Kidney (tissue), 14 donors: ENCODE results near the gene EHD4. TPM values are rescaled to one million over a fixed set of nuclear protein-coding genes. Genes with fewer than 3 reads are reported as not detected.

ENCODE experiments used
- DNase-seq, 5 donors: peaks; one replicate each; pipeline ENCODE4 v3.0.0-alpha.2; 2013 to 2020
- FAIRE-seq: peaks from 2 replicates; lab custom pipeline; 2012; peaks lifted over from hg19 to GRCh38; lab: Jason Lieb, UNC
- H3K27ac ChIP-seq, 2 donors: one replicate each; pipeline ENCODE4 v1.7.0; 2013; ENCODE audit warnings: low read depth in 2 of 2, low read length in 2 of 2, inconsistent platforms in 1 of 2
- H3K27me3 ChIP-seq: one replicate; pipeline ENCODE4 v1.7.1; 2013; ENCODE audit warnings: low read length, inconsistent platforms; ENCODE audit not compliant: control insufficient read depth, insufficient read depth
- H3K36me3 ChIP-seq, 3 donors: one replicate each; pipeline versions ENCODE4 v1.7.0 to v1.7.1; 2013; ENCODE audit warnings: low read length in 3 of 3, control low read depth in 1 of 3, inconsistent platforms in 1 of 3; ENCODE audit not compliant: insufficient read depth in 3 of 3, control insufficient read depth in 2 of 3
- H3K4me1 ChIP-seq, 3 donors: one replicate each; pipeline versions ENCODE4 v1.7.0 to v1.7.1; 2013; ENCODE audit warnings: low read length in 3 of 3, inconsistent platforms in 1 of 3, low read depth in 1 of 3; ENCODE audit not compliant: control insufficient read depth in 2 of 3, insufficient read depth in 2 of 3
- H3K4me3 ChIP-seq, 3 donors: one replicate each; pipeline versions ENCODE4 v1.7.0 to v1.8.1; 2013; ENCODE audit warnings: low read length in 3 of 3, control low read depth in 1 of 3, inconsistent platforms in 1 of 3
- H3K9ac ChIP-seq, 3 donors: one replicate each; pipeline versions ENCODE4 v1.7.0 to v1.7.1; 2013; ENCODE audit warnings: low read length in 3 of 3, control low read depth in 1 of 3, inconsistent platforms in 1 of 3
- H3K9me3 ChIP-seq, 3 donors: one replicate each; pipeline versions ENCODE4 v1.7.0 to v1.7.1; 2013; ENCODE audit warnings: low read length in 3 of 3, control low read depth in 1 of 3, inconsistent platforms in 1 of 3; ENCODE audit not compliant: control insufficient read depth in 2 of 3, insufficient read depth in 1 of 3
- intact Hi-C: fragments of 100-400 bp; cut with DNase I; formaldehyde crosslinking; loops from one replicate; pipeline ENCODE4 v1.11.1; 2022
- polyA plus RNA-seq: library from polyadenylated mRNA; stranded (reverse); fragments of 350-450 nt; fragmentation: Illumina TruSeq; extraction: RNeasy Lipid Tissue Mini Kit (QIAGEN cat#74804); gene quantifications from one replicate; pipeline ENCODE4 v1.2.3, GENCODE V29; 2014; ENCODE audit warnings: low read depth, low replicate concordance; ENCODE audit not compliant: insufficient read depth
- total RNA-seq: library from RNA; stranded (reverse); fragmentation: NEBNext Ultra II Directional; extraction: Animal tissue kit (Norgen Biotek cat#: 25700); gene quantifications from one replicate; pipeline ENCODE4 v1.2.1, GENCODE V29; 2021
- TF ChIP-seq, protein P1 (sequence below): IDR thresholded peaks from 3 replicates; pipeline ENCODE4 v1.5.1; 2012; ENCODE audit warnings: mild to moderate bottlenecking, moderate library complexity, borderline replicate concordance; ENCODE audit not compliant: insufficient read depth; ENCODE audit errors: extremely low read depth
- donor health status: control.
- donor health status: control.
- donor health status: control.
- donor health status: control.
- donor health status: control.
- donor health status: DM: yes; HTN: yes; CAD: no.
- donor health status: Normal renal cell carcinoma (clear cell type).

Gene EHD4
- total and polyA plus RNA-seq, 2 donors from 2014 or later, result 15.7 to 38.5 TPM

- Histone ChIP-seq H3K4me3 (no peak overlapping the region), H3K27ac (no peak overlapping the region), H3K9me3 (no peaks in the 10 kb centered on the region), H3K27me3 (no peaks in the 10 kb centered on the region), H3K36me3 (peaks cover 0 to 4% (median 0%) of the 10 kb centered on the region in 3 donors), H3K9ac (no peak overlapping the region), H3K4me1 (peaks cover 0 to 9% (median 5%) of the 10 kb centered on the region in 3 donors)
- no peak for DNase-seq
- TF ChIP-seq, protein P1, sequence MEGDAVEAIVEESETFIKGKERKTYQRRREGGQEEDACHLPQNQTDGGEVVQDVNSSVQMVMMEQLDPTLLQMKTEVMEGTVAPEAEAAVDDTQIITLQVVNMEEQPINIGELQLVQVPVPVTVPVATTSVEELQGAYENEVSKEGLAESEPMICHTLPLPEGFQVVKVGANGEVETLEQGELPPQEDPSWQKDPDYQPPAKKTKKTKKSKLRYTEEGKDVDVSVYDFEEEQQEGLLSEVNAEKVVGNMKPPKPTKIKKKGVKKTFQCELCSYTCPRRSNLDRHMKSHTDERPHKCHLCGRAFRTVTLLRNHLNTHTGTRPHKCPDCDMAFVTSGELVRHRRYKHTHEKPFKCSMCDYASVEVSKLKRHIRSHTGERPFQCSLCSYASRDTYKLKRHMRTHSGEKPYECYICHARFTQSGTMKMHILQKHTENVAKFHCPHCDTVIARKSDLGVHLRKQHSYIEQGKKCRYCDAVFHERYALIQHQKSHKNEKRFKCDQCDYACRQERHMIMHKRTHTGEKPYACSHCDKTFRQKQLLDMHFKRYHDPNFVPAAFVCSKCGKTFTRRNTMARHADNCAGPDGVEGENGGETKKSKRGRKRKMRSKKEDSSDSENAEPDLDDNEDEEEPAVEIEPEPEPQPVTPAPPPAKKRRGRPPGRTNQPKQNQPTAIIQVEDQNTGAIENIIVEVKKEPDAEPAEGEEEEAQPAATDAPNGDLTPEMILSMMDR, result no peak
- intact Hi-C loops, result no loop called here
- FAIRE-seq, result no peak
Measured at GRCh38 chr15:41937568-41937923, 34.8 kb downstream of the EHD4 start.

DNA sequence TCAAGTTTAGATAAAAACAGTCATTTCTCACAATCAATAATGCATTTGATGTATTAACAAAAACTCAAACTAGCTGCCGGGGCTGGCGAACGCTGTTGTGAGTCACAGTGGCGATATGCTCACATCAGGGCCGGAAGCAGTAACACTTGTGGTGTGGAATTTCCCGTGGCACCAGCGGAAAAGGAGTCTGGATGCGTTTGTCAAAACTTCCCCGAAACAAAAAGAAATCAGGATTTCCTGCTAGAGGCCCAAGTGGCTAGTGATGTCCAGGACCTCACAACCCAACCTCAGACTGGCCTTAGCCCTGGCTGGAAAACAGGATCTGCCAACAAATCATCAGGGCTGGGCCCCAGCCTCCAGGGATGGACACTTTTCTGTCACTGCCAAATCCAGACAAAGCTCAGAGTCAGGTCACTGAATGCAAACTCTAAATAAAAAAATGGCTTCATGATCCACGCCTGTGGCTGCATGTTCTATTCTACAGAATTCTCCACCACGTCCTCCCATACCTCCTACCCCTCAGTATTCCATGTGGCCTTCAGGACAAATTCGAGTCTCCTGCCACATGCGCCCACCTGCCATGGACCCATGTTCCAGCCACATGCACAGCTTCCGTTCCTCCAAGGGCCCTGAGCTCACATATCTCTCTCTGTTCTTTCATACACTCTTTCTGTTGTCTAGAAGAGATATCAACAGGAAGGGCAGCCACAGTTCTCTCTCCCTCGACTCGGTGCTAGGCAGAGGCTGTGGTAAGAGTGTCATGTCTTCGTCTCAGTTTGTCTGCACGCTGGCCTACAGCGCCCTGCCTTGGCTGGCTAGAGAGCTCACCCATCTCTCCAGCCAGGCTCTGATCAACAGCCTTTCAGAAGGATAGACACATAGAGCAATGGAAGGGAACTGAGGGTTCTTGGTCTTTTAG is 35.4 kb downstream of the EHD4 start:
- Histone ChIP-seq H3K27me3 (no peaks in the 10 kb centered on the region), H3K4me1 (peaks cover 0 to 9% (median 4%) of the 10 kb centered on the region in 3 donors), H3K36me3 (peaks cover 0 to 4% (median 0%) of the 10 kb centered on the region in 3 donors), H3K4me3 (no peak overlapping the region), H3K9me3 (no peaks in the 10 kb centered on the region), H3K27ac (peak overlapping the region; percentile 49 to 68), H3K9ac (no peak overlapping the region)
- FAIRE-seq, result no peak
- TF ChIP-seq, protein P1, result no peak
- DNase-seq, result no peak
- intact Hi-C loops, result no loop called here

DNA sequence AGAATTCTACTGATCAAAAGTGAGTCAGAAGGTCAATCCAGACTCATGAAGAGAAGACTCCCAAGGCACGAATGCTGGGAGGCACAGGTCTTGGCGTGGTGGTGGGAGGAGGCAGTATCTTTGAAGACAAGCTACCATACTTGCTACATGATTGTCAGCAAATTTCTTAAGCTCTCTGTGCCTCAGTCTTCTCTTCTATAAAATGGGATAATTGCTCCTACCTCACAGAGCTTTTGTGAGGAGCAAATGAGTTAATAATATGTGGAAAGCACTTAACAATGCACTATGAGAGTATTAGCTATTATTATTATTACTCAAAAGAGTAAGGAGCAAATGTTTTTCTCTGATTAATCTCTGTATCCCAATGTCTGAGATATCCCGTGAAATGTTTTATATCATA is 36.2 kb downstream of the EHD4 start:
- no peak for DNase-seq
- no peak for FAIRE-seq
- TF ChIP-seq, protein P1, result no peak
- H3K4me3 ChIP-seq, result no peak overlapping the region
- H3K36me3 ChIP-seq, result peaks cover 0 to 4% (median 0%) of the 10 kb centered on the region in 3 donors
- intact Hi-C loops, result no loop called here
- no peak overlapping the region for H3K9ac ChIP-seq
- H3K4me1 ChIP-seq, result peaks cover 0 to 6% (median 0%) of the 10 kb centered on the region in 3 donors
- no peaks in the 10 kb centered on the region for H3K27me3 ChIP-seq
- H3K27ac ChIP-seq, result peak overlapping the region in 1 of 2 donors; percentile 65
- no peaks in the 10 kb centered on the region for H3K9me3 ChIP-seq
